ENCODE measurements around the gene TRIP4.

DNA sequence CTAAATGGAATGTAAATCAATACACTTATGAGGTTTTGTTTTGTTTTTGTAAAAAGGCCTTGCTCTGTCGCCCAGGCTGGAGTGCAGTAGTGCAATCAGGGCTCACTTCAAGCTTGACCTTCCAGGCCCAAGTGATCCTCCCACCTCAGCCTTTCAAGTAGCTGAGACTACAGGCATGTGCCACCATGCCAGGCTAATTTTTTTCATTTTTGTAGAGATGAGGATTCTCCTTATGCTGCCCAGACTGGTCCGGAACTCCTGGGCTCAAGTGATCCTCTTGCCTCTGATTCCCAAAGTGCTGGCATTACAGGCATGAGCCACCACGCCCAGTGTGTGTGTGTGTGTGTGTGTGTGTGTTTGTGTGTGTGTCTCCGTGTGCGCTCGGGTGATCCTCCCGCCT lies 1.3 kb upstream of the TRIP4 start:
- TF ChIP-seq, protein P1, sequence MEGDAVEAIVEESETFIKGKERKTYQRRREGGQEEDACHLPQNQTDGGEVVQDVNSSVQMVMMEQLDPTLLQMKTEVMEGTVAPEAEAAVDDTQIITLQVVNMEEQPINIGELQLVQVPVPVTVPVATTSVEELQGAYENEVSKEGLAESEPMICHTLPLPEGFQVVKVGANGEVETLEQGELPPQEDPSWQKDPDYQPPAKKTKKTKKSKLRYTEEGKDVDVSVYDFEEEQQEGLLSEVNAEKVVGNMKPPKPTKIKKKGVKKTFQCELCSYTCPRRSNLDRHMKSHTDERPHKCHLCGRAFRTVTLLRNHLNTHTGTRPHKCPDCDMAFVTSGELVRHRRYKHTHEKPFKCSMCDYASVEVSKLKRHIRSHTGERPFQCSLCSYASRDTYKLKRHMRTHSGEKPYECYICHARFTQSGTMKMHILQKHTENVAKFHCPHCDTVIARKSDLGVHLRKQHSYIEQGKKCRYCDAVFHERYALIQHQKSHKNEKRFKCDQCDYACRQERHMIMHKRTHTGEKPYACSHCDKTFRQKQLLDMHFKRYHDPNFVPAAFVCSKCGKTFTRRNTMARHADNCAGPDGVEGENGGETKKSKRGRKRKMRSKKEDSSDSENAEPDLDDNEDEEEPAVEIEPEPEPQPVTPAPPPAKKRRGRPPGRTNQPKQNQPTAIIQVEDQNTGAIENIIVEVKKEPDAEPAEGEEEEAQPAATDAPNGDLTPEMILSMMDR (IDR thresholded peaks at IDR 0.05; ENCODE audit: control extremely low read depth in 1 of 3, insufficient read depth in 1 of 3, low read depth in 1 of 3, low read length in 3 of 3): no peak
- no peak for TF ChIP-seq HDAC2 (IDR thresholded peaks at IDR 0.05; ENCODE audit: borderline replicate concordance in 1 of 2, low read depth in 2 of 2, low read length in 2 of 2)
- TF ChIP-seq POLR2A (IDR thresholded peaks at IDR 0.05; ENCODE audit: control extremely low read depth in 1 of 2, low read depth in 2 of 2, low read length in 2 of 2): no peak
- TF ChIP-seq SIX5 (IDR thresholded peaks at IDR 0.05; ENCODE audit: low read depth, low read length): no peak
- no peak for TF ChIP-seq SRF (IDR thresholded peaks at IDR 0.05; ENCODE audit: low read depth, low read length)
- no peak for TF ChIP-seq HDAC6 (IDR thresholded peaks at IDR 0.05; ENCODE audit: low read depth, low read length)
- TF ChIP-seq, protein P2, sequence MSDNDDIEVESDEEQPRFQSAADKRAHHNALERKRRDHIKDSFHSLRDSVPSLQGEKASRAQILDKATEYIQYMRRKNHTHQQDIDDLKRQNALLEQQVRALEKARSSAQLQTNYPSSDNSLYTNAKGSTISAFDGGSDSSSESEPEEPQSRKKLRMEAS (IDR thresholded peaks at IDR 0.05): no peak
- no peak for TF ChIP-seq KDM1A (IDR thresholded peaks at IDR 0.05; ENCODE audit: borderline replicate concordance, low read length)
- no peak for TF ChIP-seq POLR2AphosphoS5 (IDR thresholded peaks at IDR 0.05; ENCODE audit: low read depth, low read length)
